Measurements from ENCODE around the gene FUT2. TPM values are rescaled to one million over a fixed set of nuclear protein-coding genes. Genes with fewer than 3 reads are reported as not detected.
A peak's percentile ranks its signal among the peaks of the same experiment; 100 is the strongest.

Gene FUT2
- total RNA-seq, 1 donor from 2014 or later = not detected

DNA sequence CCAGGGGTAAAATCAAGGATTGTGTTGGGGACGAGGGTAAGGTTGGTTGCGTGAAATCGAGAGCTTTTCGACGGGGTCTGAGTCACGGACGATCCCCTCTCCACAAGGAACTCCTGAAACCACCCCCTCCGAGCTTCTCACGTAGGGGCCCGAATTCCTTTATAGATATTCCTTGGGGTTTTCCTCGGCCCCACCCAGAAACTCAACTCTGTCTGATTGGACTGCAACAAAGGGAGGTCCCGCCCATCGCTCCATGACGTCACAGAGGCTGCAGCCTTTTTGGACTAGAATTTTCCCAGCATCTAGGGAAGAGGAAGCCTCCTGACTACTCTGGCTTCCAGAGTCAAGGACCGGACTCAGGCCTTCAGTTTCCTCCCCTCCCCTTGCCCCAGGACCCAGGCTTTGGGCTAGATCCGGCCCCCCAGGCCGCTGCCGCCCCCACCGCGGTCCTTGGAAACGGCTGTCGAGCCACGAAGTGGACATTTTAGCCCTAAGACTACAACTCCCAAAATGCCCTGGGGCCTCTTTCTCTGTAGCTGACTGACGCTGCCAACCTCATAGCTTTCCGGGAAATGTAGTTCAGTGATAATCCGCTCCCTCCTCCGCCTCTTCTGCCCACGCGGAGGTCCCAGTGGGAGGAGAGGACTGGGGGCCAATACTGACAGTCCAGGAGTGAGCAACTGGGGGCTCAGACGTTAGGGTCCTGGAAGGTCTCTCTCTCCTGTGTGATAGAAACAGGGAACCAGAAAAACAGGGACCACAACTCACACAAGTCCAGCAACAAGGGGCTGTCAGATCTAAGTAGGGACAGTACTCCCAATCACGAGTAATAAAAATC lies 51.2 kb downstream of the FUT2 start, which contains the start of gene IZUMO1:
Gene IZUMO1, minus strand, starts transcription at position 172 of the 838 bp plus-strand sequence. CDS start 1,050 bp downstream, outside the sequence.
- Mint-ChIP-seq H3K27me3 (ENCODE audit: low read depth) (peaks cover 40% of the 10 kb centered on the region), H3K27ac (ENCODE audit: unreplicated experiment) (peak within 1 kb of the TSS; percentile 71), H3K4me1 (peaks cover 18% of the 10 kb centered on the region), H3K36me3 (ENCODE audit: low read depth) (peaks cover 3% of the 10 kb centered on the region), H3K4me3 (peak within 1 kb of the TSS; percentile 84), H3K9me3 (peaks cover 5% of the 10 kb centered on the region)
- DNase-seq (ENCODE audit: low read depth, low spot score) = peak; percentile 77
- TF ChIP-seq, protein P1, sequence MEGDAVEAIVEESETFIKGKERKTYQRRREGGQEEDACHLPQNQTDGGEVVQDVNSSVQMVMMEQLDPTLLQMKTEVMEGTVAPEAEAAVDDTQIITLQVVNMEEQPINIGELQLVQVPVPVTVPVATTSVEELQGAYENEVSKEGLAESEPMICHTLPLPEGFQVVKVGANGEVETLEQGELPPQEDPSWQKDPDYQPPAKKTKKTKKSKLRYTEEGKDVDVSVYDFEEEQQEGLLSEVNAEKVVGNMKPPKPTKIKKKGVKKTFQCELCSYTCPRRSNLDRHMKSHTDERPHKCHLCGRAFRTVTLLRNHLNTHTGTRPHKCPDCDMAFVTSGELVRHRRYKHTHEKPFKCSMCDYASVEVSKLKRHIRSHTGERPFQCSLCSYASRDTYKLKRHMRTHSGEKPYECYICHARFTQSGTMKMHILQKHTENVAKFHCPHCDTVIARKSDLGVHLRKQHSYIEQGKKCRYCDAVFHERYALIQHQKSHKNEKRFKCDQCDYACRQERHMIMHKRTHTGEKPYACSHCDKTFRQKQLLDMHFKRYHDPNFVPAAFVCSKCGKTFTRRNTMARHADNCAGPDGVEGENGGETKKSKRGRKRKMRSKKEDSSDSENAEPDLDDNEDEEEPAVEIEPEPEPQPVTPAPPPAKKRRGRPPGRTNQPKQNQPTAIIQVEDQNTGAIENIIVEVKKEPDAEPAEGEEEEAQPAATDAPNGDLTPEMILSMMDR (conservative IDR thresholded peaks at IDR 0.05) = no peak

DNA sequence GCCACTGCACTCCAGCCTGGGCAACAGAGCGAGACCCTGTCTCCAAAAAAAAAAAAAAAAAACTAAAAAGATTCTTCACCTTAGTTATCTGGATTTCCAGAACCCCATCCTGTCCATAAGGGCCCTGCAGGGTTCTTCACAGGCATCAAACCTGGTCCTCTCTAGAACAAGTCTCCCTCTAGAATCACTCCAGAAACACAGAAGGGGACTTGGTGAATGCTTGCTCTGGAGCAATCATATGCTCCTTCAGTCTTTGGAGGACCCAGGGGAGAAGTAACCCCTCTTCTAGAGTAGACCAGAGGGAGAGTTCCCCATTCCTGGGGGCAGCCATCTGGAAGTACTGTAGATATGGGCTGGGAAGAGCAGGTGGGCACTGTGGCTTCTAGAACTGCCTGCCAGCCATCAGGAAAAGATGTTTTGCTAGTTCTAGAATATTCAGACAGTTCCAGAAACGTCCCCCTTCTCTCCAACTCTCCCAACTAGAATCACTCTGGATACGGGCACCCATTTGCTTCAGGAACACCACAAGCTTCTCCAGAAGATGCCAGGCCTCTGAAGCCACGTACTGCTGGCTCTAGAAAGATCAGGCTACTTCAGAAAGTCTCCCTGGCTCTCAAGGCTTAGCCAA lies 53.9 kb downstream of the FUT2 start:
- TF ChIP-seq, protein P1 (conservative IDR thresholded peaks at IDR 0.05) = no peak
- Mint-ChIP-seq H3K27ac (ENCODE audit: unreplicated experiment) (no peak overlapping the region), H3K27me3 (ENCODE audit: low read depth) (peaks cover 58% of the 10 kb centered on the region), H3K4me1 (peaks cover 34% of the 10 kb centered on the region), H3K4me3 (no peak overlapping the region), H3K36me3 (ENCODE audit: low read depth) (peaks cover 5% of the 10 kb centered on the region), H3K9me3 (peaks cover 5% of the 10 kb centered on the region)
- no peak for DNase-seq (ENCODE audit: low read depth, low spot score)

DNA sequence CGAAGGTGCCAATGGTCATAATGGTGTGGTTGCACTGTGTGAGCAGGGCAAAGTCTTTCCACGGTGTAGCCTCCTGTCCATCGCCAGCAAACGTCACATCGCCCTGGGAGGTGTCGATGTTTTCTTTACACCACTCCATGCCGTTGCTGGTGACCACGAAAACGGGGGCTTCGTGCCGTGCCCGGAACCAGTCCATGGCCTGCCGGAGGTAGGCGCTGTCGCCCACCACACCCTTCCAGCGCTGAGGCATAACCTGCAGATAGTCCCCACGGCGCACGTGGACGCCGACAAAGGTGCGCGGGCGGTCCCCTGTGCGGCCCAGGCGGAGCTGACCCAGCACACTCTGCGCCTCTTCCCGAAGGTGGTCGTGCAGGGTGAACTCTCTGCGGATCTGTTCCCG lies 54.6 kb downstream of the FUT2 start:
- no peak for DNase-seq (ENCODE audit: low read depth, low spot score)
- Mint-ChIP-seq H3K36me3 (ENCODE audit: low read depth) (peaks cover 5% of the 10 kb centered on the region), H3K27ac (ENCODE audit: unreplicated experiment) (no peak overlapping the region), H3K4me3 (no peak overlapping the region), H3K4me1 (peaks cover 31% of the 10 kb centered on the region), H3K27me3 (ENCODE audit: low read depth) (peaks cover 61% of the 10 kb centered on the region), H3K9me3 (peaks cover 5% of the 10 kb centered on the region)
- TF ChIP-seq, protein P1 (conservative IDR thresholded peaks at IDR 0.05) = no peak

DNA sequence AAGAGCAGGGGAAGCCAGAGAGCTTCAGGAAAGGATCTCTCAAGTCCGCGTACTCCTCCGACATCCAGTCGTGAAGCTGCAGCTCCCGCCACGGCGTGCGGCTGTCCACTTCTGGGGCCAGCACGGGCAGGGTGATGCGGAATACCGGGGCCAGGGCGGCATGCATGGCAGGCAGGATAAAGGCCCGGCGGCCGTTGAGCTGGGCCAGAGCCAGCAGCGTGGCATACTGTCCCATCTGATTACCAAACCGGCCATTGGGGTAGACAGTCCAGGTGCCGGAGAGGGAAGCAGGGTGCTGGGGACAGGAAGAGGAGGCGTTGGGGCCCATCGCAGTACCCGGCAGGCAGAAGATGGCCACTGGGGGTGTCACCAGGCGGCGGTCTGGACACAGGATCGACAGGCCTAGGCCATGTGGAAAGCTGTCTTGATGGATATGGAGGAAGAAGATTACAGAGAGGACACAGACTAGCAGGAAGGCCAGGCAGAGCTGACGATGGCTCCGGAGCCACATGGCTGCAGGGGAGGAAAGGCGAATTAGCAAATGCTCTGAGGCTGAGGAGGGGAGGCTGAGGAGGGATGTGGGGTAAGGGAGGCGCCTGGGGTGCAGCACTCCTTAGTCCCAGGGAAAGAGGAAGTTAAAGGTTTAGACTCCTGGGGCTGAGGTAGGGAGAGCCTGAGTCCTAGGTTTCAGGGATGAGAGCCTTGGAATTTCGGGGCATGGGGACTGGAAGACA lies 55.2 kb downstream of the FUT2 start:
- no peak overlapping the region for H3K4me3 Mint-ChIP-seq
- TF ChIP-seq, protein P1 (conservative IDR thresholded peaks at IDR 0.05) = no peak
- H3K36me3 Mint-ChIP-seq (ENCODE audit: low read depth) = peaks cover 5% of the 10 kb centered on the region
- peaks cover 4% of the 10 kb centered on the region for H3K9me3 Mint-ChIP-seq
- peaks cover 30% of the 10 kb centered on the region for H3K4me1 Mint-ChIP-seq
- no peak overlapping the region for H3K27ac Mint-ChIP-seq (ENCODE audit: unreplicated experiment)
- DNase-seq (ENCODE audit: low read depth, low spot score) = no peak
- peaks cover 61% of the 10 kb centered on the region for H3K27me3 Mint-ChIP-seq (ENCODE audit: low read depth)

DNA sequence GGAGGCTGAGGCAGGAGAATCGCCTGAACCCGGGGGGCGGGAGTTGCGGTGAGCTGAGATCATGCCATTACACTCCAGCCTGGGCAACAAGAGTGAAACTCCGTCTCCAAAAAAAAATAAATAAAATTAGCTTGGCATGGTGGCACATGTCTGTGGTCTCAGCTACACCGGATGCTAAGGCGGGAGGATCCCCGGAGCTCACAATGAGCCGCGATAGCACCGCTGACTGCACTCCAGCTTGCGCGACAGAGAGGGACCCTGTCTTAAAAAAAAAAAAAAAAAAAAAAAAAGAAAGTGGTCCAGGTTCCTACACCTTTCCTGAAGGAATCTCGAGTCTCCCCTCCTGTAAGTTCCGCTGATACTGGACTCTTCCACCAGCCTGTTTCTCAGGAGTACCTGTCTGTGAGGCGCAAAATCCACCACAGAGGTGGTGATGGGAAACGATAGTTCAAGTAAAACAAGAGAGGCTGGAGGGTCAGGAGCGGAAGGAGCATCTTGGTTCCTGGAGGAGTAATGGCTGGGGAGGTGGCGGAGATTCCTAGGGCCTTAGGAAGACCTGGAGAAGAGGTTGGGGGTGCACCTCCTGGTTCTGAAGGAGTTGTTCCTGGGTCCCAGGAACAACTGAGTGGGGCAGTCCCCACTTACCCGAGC lies 56.2 kb downstream of the FUT2 start:
- Mint-ChIP-seq H3K36me3 (ENCODE audit: low read depth) (peaks cover 2% of the 10 kb centered on the region), H3K27ac (ENCODE audit: unreplicated experiment) (no peak overlapping the region), H3K9me3 (no peaks in the 10 kb centered on the region), H3K4me1 (peaks cover 21% of the 10 kb centered on the region), H3K27me3 (ENCODE audit: low read depth) (peaks cover 56% of the 10 kb centered on the region), H3K4me3 (no peak overlapping the region)
- DNase-seq (ENCODE audit: low read depth, low spot score) = no peak
- TF ChIP-seq, protein P1 (conservative IDR thresholded peaks at IDR 0.05) = no peak
